Lower leg skin (tissue), 3 donors: ENCODE measurements around the gene ETS1.

Experiments used
- CTCF ChIP-seq, 3 donors: fragments of 450-650 bp; IDR thresholded peaks; one replicate each; pipeline ENCODE4 v1.5.1; 2016; ENCODE audit warnings: antibody characterized with exemption in 3 of 3, mild to moderate bottlenecking in 3 of 3, moderate library complexity in 2 of 3
- POLR2A ChIP-seq, 2 donors: fragments of 450-650 bp; IDR thresholded peaks; one replicate each; pipeline ENCODE4 v1.6.1; 2016 to 2017; ENCODE audit warnings: antibody characterized with exemption in 2 of 2, mild to moderate bottlenecking in 1 of 2, moderate library complexity in 1 of 2

GRCh38 chr11:128596250-128596649, 8.9 kb upstream of the ETS1 start:
- TF ChIP-seq CTCF (IDR thresholded peaks at IDR 0.05) (no peak), POLR2A (IDR thresholded peaks at IDR 0.05) (no peak)
